AML-193 (cell line): ENCODE measurements around the gene SMIM9.

Source experiments
- DNase-seq, 2 experiments: peaks; one replicate each; lab custom pipeline; 2025; lab: John Stamatoyannopoulos, UW

The SMIM9 gene

DNA sequence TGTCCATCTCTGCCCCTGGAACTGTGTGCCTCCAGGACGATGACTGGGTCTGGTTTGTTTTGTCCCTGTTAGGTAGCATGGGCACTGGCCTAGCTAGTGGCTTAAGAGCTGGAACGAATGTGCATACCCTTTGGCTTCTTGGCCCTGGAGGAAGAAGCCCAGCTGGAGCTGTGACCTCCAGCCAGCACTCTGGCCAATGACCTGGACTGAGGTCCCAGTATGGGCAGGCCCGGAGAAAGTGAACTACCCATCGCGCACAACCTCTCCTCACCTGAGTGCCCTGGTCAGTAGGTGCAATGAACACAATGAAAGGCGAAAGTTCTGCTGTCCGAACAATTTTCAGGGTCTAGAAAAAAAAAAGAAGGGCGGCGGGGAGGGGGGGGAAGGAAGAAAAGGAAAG, 53.5 kb downstream of the SMIM9 start:
- DNase-seq, result no peak

DNA sequence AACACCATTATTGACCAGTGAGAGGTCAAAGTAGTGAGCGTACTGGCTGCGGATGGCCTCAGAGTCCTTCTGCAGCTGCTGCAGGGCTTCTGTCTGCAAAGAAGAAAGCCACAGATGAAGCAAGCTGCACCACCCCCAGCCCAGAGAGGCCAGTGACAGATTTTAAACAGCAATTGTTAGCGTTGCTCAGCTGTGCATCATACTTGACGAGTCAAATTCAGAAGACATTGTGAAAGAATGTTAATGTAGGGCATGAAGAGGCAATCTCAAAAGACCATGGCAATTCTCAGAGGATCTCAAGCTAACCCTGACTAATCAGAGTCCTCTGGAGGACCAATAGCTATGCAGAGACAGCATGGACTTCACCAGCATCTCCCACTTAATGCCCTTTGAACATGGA, 55.2 kb downstream of the SMIM9 start:
- no peak for DNase-seq

DNA sequence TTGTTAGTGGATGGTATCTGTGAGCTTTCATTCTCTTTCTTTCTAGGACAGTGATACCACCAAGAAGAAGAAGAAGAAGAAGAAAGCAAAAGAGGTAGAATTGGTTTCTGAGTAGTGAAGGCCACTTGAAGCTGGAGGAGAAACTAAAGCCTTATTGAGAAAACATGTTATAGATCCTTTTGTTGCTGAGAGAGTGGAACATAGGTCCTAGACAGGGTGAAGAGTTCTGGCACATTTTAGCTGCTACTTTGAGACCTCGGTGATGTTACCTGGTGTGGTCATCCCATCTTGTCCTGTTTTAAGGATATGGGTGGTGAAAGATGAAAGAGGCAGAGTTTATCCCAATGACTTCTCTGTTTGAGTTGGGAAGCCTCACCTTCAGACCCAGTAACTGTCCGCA, 57.7 kb downstream of the SMIM9 start:
- no peak for DNase-seq

DNA sequence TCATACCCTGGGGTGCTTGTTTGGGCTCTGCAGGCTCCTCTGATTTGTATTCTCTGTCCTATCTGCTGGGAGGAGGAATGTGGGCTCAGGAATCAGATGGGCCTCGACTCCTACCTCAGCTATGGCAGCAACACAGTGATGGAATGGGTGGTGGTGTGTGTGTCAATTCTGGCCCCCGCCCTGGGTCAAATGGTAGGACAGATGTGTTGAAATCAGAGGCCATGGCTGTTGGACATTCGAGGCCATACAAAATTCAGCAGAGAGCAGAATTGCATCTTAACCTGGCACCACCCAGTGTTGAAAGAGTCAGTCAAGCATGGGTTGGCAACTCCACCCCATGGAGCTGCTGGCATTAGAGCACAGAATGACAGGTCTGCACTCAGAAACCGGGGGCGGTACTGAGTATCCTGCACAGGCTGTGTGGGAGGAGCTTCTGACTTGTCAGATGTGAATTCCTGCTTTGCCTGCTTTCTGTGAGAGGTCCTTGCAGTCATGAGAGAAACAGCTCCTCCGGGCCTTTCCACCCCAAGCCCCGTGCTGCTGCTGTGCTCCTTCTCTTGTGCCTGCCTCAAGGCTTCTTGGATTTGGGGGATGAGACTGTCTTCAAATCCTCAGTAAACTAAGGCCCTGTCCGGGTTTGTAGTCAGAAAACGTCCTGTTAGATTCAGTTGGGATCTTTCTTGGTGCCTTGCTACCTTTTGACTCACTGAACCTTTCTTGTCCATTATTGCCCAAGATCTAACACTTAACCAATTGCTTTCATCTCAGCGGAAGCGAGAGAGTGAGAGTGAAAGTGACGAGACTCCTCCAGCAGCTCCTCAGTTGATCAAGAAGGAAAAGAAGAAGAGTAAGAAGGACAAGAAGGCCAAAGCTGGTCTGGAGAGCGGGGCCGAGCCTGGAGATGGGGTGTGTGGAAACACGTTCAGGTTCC, 58.8 kb downstream of the SMIM9 start:
- DNase-seq, result no peak

DNA sequence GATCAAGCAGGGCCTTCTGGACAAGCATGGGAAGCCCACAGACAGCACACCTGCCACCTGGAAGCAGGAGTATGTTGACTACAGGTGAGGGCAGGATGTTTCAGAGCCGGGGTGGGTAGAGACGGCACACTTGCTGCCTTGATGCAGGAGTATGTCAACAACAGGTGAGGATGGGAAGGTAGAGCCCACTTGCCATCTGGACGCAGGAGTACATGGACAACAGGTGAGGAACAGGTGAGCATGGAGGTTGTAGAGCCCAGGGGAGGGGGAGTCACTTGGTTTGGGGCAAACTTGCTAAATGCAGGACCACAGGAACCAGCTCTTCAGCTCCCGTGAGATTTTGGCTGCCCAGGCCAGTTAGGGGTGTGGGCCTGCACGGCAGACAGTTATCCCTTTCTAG, 59.8 kb downstream of the SMIM9 start:
- DNase-seq, result no peak
